Stimulated activated CD4-positive, alpha-beta T cell treated with anti-CD3 and anti-CD28 coated beads, Interleukin-15, amount 100 ng/mL, for 1 hour (primary cell): ENCODE results near the gene IRF2BP2.

ENCODE experiments used
- DNase-seq, 2 donors: peaks; one replicate each; pipeline ENCODE4 v3.0.0-alpha.2; 2020; ENCODE audit warnings: low read depth in 1 of 2, low spot score in 1 of 2

The IRF2BP2 gene

DNA sequence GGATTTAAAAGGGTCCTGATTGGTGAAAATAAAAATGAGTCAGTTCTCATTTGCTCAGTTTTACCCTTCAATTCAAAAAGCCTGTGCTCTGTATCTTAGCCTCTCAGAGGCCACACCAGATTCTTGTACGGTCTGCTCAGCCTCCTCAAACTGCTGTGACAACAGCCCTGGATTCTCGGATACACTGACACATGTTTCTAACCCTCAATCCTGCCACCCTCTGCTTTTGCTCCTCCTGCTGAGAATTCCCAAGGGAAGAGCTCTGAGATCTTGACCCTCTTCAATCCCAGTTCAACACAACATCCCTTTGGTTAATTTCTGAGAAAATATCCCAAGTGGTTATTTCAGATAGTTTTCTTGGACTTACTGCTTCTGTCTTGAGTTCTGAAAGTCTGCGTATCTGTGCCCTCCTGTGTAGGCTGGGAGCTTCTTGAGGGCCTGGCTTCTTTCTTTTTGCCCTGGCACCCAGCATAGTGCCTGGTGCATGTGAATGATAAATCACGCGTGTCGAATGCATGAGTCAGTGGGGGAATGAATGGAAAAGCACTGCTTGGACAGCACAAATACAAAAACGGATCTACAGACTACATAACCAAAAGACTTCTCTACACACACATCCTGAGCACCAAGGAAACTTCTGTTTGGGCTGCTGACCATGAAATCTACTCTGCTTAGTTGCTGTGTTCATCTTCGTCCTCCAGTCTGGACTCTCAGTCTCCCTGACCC lies 24.5 kb downstream of the IRF2BP2 start:
- DNase-seq = no peak

- DNase-seq = no peak
Measured at GRCh38 chr1:234584926-234585325, 25.1 kb downstream of the IRF2BP2 start.

GRCh38 chr1:234584420-234584805 lies 25.6 kb downstream of the IRF2BP2 start:
- DNase-seq = no peak

DNA sequence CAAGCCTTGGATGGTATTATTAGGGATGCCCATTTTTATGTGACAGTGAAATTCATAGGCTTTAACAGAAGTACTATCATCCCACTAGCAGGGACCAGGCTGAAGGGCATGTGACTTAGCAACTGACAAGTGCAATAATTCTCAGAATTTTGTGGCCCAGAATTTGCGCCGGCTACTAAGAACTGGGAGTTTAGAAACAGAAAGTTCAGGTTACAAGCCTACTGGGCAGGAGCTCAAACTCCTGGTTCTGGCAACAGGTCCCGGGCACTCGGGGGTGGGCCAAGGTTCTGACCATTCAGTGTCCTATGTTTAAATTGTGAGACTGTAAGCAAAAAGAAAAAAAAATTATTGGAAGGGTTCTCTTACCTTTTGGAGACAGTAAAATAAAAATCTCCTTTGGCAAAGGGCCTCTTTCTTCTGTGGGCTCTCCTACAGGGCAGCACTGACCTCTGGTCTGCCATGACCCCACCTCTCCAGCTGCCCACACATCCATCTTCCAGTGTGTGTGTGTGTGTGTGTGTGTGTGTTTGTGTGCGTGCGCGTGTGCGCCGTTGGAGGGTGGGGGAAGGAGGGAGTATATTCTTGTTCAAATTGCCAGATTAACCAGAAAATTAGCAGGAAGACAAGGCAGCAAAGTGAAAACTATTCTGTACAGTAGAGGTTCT lies 26.1 kb downstream of the IRF2BP2 start:
- DNase-seq = no peak

DNA sequence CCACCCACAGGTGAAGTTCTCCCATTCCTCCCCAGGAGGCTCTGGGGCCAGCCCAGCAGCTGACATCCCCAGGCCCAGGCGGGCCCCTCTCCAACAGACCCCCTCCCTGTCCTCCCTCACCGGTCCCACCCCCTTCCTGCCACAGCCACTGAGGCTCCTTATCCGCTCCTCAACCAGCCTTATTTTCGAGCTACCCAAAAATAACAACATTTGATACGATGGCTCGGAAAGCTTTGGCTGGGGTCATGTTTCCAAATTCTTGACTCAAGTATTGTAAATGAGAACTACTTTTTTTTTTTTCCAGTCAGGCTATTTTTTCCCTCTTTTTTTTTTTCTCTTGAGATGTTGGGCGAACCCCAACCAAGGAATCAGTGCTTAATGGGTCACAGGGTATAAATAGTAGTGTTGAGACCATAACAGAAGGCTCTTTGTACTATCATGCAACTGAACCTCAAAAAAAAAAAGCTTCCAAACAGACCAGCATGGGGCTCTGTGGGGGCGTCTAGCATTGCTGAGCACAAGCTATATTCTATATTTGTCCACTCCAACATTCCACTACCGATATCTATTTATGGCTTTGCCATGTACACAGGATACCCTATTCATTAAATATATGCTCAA lies 27.2 kb downstream of the IRF2BP2 start:
- no peak for DNase-seq

DNA sequence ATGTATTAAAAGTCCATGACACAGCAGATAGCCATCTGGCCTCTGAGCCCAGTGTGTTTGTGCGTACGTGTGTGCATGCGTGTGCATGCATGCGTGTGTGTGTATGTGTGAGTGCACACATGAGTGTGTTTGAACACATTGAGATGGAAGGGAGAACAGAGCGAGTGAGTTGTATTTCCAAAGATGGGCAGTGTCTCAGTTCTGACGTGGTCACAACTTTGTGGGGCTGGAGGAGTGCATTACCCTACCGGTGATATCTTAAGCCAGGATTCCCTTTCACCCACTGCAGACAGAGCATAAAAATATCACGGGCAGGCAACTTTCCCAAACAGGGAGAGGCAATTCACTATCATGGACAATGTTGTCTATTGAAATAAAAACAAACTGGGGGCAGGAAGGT lies 27.8 kb downstream of the IRF2BP2 start:
- DNase-seq = no peak

- no peak for DNase-seq
Measured at GRCh38 chr1:234581063-234581714, 28.8 kb downstream of the IRF2BP2 start.

GRCh38 chr1:234579967-234580366 lies 30.0 kb downstream of the IRF2BP2 start:
- DNase-seq = no peak

DNA sequence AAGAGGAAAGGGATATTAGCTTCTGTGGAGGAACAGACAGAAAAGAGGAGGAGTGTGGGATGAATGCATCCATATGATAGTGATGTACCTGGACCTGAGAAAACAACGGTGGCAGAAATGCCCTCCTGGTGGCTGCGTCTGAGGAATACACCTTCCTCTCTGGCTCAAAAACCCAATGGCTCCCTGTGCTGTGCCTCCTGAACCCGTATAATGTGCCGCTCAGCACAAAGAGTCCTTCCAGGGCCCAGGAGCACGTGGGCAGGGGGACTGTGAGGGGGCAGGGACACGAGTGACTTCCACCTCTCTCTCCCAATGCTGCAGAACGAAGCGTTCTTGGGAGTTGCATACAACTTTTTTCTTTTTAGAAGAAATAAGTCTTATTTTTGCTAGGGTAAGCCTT lies 31.2 kb downstream of the IRF2BP2 start:
- DNase-seq = no peak

- DNase-seq = no peak
Measured at GRCh38 chr1:234578087-234578486, 31.9 kb downstream of the IRF2BP2 start.

DNA sequence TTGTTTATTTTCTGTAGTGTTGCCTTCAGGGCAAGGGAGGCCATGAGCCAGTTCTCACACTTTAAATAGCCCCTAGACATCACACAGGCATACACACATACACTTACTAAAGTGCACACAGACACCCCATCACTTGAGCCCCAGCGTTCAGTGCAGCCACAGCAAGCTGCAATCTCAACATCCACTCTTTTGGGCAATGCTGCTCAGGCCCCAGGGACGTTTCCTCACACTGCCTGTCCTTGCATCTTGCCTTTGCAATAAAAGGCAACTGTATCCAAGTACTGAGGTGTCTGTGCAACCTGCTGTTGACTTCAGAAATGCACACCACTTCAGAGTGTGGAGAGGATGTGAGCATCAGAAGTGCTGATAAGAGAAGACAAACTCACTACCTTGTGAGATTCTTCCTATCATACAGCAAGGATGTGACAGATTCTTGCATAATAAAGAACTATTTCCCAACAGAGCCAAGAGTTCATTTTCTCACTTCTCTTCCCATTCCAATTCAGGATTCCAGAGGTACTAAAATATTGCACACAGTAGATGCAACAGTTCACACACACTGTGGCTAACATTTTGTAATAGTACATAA lies 36.2 kb downstream of the IRF2BP2 start:
- no peak for DNase-seq

DNA sequence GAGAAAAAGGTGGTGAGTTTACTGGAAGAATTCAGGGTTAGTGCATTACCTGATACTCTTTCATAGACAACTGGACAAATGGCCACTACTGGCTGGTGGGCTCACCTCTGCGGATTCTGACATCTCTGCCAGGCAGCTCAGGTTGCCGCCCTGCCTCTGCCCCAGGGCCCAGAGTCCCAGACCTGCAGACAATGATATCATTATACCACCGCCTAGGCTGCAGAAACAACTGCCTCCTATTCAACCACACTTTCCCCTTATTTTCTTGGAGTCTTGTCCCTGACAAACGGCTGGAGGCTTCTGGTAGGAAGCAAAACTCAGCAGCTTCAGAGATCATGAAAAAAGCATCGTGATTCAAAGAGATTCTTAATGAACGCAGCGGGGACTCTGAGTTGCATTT lies 37.0 kb downstream of the IRF2BP2 start:
- no peak for DNase-seq

DNA sequence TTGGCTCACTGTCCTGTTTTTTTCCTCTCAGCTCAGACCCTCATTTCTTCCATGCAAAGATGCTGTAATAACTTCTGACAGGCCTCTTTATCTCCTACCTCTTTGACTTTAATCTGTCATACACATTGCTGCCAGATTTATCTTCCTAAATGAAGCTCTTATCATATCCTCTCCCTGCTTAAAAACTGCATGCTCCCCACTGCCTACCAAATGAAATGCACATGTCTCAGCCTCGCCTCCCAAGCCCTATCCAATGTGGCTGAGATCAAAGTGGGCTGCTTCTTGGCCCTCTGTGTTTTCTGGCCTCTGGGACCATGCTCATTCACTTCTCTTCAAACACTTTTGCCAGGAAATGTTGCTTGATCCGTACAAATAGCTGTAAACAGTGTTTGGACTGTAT lies 38.3 kb downstream of the IRF2BP2 start:
- no peak for DNase-seq

GRCh38 chr1:234570329-234571120 lies 39.5 kb downstream of the IRF2BP2 start:
- DNase-seq = no peak

DNA sequence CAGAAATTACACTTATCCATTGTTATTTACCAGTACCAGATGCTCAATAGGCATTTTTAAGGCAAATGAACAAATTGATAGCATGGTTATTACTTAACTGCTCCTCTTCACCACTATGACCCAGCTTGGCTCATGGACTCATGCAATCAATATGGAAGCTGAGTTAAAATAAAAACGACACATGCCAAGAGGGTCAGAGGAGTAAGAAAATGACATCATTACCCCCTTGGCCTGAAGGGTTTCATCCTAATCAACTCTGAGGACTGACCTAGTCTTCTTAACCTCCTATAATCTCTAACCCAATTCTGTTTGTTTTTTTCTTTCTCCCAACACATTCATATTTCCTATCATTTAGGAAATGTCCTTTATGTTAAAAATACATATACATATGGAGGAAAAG lies 41.6 kb downstream of the IRF2BP2 start:
- DNase-seq = no peak

- DNase-seq = no peak
Measured at GRCh38 chr1:234565132-234565531, 44.8 kb downstream of the IRF2BP2 start.

GRCh38 chr1:234564035-234565029 lies 45.6 kb downstream of the IRF2BP2 start:
- no peak for DNase-seq

DNA sequence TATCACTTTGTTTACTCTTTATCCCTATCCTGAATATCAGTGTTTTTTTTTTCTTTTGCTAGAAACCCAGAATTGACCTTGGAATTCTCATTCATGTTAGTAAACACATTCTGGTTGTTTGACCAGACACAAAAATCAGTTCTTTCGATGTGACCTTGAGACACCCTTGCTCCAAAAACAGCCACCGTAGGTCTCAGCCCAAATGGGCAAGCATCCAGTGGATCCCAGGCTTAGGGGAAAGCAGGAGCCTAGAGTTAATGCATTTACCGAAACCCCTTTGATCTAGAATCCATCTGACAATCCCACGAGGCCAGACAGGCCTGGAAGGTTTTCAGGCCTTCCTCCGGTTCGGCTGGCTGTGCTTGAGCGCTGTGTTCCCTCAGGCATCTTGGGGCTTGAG lies 47.6 kb downstream of the IRF2BP2 start:
- DNase-seq = no peak

GRCh38 chr1:234561319-234561718 lies 48.7 kb downstream of the IRF2BP2 start:
- no peak for DNase-seq
